ENCODE results near the gene AFMID.
"Not testable (repeated sequence)": the region's sequence is repeated elsewhere in the genome, so short reads cannot be mapped to it uniquely, and the experiment has no call there.

Gene AFMID, protein sequence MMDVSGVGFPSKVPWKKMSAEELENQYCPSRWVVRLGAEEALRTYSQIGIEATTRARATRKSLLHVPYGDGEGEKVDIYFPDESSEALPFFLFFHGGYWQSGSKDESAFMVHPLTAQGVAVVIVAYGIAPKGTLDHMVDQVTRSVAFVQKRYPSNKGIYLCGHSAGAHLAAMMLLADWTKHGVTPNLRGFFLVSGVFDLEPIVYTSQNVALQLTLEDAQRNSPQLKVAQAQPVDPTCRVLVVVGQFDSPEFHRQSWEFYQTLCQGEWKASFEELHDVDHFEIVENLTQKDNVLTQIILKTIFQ

DNA sequence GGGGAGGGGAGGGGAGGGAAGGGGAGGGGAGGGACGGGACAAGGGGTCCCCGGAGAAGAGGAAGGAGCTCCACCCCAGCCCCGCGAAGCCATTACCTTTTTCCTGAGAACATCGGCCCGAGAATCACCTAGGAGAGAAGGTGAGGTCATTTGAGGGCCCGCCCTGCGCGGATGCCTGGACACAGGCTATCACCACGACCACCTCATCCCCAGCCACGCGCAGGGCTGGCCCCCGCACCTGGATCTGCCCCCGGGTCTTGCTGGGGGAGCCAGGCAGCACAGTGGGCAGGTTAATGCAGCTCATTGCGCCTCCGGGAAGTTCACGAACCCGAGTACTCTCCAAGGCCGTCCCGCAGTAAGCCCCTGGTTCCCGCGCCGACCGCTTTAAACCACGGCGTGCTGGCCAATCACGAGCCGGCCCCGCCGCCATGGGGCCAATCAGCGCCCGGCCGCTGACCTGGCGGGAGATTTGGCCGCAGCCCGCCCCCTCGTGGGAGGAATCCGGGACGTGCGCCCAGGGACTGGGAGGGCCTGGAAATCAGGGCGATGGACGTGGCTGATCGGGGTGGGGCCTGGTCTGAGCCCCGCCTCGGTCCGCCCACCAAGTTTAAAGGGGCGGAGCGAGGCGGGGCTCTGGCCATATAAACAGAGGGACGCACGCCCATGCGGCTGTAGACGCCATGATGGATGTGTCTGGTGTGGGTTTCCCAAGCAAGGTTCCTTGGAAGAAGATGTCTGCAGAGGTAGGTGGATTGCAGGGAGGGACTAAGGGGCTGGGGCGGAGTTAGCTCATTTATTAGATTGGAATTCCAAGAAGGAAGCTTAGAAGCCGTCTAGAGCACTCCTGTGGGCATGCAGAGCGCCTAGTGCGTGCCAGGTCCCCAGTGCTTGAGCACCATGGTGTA is at the start of gene AFMID, which contains the start of gene TK1:
TSS of gene AFMID (plus strand) at position 671 of the 904 bp plus-strand sequence. CDS start at position 680, 9 bp downstream.
TSS of gene TK1 (minus strand) at position 361 of the 904 bp plus-strand sequence. CDS start at position 303, 58 bp downstream.
- peak; percentile 92 to 100 (median 97) for DNase-seq
- intact Hi-C loops (cut with DNase I) = no loop called here

DNA sequence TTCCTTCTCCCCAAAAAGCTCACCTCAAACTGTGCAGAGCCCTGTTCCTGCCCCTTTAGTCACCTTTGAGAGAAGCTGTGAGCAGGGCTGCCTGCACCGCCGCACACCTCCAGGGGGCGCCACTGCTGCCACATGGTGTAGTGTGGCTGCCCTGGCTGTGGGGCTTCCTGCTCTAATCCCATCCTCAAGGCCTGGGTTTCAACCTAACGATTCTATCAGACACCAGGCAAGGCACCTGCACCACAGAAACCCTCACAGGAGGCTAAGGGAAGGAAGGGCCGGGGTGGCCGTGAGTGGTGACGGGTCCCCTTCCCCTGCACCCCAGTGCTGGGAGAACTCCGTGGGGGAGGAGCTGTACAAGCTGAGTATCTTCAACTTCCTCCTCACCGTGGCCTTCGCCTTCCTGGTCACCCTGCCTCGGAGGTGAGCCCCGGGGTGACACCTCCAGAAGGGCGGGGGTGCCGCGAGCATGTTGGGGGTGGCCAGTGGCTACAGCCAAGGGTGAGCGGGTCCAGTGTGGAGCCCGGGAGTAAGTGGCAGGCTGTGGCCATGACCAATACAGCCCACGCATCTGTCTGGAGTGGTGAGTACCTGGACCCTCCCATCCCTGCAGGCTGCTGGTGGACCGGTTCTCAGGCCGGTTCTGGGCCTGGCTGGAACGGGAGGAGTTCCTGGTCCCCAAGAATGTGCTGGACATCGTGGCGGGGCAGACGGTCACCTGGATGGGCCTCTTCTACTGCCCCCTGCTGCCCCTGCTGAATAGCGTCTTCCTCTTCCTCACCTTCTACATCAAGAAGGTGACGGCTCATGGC is 49.6 kb upstream of the AFMID start:
- intact Hi-C loops (cut with DNase I) = loop anchor here (10.0 kb wide), 1 partner anchor 287 kb away; no protein-coding TSS in a partner anchor
- DNase-seq = peak in 2 of 10 donors; percentile 71 to 82

DNA sequence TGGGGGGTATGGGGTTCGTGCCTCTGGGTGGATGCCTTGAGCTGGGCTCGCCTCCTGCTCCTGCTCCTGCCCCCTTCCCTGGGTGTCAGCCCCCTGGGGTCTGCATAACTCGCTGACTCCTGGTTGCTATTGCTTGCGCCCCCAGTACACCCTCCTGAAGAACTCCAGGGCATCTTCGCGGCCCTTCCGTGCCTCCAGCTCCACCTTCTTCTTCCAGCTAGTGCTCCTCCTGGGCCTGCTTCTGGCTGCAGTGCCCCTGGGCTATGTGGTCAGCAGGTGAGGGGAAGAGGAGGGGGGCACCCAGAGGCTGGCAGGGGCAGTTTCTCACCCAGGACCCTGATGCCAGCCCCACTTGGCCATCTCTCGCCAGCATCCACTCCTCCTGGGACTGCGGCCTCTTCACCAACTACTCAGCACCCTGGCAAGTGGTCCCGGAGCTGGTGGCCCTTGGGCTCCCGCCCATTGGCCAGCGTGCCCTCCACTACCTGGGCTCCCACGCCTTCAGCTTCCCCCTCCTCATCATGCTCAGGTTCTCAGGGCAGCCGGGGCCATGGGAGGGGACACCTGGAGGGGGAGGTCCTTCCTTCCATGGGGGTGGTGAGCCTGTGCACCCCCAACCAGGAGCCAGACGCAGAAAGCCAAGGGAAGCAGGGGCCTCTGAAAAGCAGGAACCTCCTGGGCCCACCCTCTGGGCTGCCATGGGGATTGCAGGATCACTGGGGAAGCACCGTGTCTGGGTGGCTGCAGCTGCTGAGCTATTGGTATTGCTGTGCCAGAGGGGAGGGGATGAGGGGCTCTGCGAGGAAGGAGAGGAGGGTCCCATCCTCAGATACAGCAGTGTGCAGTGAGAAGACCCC is 48.7 kb upstream of the AFMID start:
- intact Hi-C loops (cut with DNase I) = loop anchor here (10.0 kb wide), 1 partner anchor 286 kb away; no protein-coding TSS in a partner anchor

DNA sequence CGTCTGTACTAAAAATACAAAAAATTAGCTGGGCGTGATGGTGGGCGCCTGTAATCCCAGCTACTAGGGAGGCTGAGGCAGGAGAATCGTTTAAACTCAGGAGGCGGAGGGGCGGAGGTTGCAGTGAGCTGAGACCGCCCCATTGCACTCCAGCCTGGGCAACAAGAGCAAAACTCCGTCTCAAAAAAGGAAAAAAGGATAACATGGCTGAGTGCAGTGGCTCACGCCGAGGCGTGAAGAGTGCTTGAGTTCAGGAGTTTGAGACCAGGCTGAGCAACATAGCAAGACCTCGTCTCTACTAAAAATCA is 47.3 kb upstream of the AFMID start:
- DNase-seq = not testable (repeated sequence)
- intact Hi-C loops (cut with DNase I) = loop anchor here (10.0 kb wide), 1 partner anchor 285 kb away; no protein-coding TSS in a partner anchor

More for the DNA sequence above, 48.7 kb upstream of the AFMID start:
- peak in 1 of 10 donors; percentile 81 for DNase-seq

DNA sequence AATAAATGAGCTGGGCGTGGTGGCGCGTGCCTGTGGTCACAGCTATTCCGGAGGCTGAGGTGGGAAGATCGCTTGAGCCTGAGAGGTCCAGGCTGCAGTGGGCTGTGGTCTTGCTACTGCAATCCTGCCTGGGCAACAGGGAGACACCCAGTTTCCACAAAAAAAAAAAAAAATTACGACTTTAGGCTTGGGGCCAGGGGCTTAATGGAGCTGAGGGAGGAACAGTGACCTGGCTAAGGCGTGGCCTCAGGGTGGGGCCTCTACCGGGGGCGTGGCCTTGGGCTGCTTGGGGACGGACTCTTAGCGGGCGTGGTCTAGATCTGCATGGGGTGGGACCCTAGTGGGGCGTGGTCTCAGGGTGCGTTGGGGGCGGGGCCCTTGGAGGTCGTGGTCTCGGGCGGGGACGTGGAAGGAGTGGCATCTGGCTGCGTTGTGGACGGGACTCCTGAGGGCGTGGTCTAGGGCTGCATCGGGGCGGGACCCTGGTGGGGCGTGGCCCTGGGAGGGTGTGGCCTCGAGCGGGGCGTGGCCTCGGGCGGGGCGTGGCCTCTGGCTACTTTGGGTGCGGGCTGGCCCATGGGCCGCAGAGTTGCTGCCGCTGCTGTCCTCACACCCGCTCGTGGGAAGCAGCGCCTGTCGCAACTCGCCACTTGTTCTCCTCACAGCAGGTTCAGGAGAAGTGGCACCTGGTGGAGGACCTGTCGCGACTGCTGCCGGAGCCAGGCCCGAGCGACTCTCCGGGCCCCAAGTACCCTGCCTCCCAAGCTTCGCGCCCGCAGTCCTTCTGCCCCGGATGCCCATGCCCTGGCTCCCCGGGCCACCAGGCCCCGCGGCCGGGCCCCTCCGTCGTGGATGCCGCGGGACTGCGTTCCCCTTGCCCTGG is 46.8 kb upstream of the AFMID start:
- DNase-seq = peak in 5 of 10 donors; percentile 22 to 93 (median 50)
- intact Hi-C loops (cut with DNase I) = no loop called here

DNA sequence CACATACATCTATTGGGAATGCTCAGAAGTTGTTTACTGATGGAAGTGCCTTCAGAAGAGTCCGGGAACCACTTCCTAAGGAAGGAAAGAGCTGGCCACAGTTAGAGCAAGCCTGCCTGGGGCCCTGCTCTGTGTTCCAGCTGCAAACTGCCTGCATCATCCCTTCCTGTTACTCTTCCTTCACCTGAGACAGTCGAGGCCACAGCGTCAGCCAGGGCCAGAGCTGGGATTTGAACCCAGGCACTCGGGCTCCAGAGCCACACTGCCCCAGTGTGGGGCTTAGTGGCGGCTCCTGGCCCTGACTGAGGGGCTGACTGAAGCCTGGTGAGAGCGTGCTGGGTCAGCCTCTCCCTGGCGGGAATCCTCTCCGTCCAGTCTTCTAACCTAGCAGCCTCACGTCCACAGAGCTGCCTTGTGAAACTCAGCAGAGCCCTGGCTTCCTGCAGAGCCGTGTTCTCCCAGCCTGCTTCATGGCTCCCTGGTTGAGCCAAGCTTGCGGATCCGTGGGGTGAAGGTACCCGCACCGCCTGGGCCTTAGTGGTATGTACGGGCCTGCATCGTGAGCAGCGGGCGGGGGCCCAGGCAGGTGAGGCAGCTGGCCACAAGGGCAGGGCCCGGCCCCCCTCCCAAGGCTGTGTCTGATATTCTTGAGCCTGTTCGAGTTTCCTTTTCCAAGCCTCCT is 45.6 kb upstream of the AFMID start:
- peak in 1 of 10 donors; percentile 75 for DNase-seq
- intact Hi-C loops (cut with DNase I) = no loop called here

DNA sequence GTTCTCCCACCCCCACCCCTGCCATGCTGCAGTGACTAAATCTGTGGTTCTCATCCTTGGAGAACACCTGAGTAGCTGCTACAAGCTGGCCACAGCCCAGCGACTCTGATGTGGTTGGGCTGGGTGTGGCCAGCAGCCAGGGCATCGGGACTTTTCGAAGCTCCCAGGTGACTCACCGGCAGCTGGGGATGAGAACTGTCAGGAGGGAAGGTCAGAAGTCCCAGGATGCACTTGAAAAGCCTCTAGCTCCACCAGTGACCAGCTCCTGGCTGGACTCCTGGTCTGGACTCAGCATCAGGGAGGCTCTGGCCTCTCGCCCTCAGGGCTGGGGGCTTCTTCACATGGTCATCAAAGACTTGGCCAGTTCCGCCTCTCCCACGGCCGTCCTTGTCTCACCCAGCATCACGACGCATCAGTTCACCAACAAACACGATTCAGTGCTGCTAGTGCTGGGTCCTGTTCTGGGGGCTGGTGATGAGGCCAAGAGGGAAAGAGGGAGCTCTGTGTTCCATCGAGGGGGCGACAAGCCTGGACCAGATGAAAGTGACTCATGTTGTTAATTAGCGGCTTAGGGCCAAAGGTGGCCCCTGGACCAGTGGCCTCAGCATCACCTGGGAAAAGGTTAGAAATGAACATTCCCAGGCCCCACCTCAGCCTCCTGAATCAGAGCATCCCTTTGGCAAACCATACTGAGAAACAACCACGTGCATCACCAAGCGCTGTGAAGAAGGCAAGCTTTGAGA is 44.9 kb upstream of the AFMID start:
- intact Hi-C loops (cut with DNase I) = no loop called here
- no peak for DNase-seq

DNA sequence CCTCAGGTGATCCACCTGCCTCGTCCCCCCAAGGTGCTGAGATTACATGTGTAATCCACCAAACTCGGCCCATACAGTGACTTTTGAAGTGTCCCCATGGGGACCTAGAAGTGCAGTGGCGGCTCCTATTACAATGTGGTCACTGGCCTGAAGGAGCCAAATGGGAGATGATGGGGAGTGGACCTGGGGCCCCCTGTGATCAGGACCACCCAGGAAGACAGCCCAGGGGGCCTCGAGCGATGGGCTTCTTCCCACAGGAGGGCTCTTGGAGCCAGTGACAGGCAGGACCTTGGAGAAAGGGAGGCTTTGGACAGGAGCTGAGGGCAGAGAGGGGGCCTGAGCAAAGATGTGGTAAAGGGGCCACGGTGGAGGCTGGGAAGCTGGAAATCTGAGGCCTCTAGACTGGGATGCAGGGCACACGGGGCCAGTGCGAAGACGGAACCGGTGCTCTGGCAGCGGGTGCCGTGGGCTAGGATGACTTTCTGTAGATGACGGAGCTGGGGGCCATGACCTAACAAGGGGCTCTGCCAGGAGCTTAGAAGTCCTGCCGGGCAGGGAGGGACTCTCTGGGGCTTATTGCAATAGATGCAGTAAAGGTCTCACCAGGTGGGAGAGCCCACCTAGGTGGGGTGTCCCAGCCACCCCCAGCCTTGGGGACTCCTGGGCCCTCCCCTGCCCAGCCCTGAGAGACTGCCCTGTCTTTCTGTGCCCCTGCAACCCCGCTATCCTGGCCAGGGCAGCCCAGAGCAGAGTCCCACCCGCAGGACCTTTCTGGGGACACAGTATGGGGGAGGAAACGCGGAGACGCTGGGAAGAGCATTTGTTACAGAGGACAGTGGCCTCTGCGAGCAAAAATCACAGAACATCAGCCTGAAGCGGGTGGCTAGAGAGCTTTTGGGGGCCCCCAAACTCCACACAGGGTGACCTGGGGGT is 43.7 kb upstream of the AFMID start:
- intact Hi-C loops (cut with DNase I) = no loop called here
- DNase-seq = no peak

DNA sequence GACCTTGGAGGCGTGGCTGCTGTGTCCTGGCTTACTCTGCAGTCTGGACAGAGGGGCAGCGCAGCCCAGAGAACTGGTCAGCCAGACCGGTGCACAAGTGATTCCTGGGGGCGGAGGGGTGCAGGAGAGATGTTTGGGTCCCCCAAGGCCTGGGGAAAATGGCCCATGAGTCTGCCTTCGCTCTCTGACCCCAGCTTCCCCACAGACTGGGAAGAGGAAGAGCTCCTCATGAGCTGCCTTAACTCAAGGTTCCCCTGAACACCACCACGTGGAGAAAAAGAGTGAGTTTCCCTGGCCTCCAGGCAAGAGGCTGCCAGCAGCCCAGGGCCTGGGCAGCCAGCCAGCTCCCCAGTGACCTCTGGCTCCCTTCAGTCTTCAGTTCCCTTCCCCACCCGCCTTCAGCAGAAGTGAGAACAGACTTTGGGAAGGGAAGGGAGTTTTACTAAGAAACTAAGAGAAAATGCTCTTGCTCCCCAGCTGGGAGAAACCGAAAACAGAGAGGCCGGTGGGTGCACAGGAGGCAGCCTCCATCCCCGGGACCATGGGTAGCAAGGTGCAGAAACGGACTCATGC is 42.9 kb upstream of the AFMID start:
- peak; percentile 43 to 94 (median 60) for DNase-seq
- intact Hi-C loops (cut with DNase I) = no loop called here

DNA sequence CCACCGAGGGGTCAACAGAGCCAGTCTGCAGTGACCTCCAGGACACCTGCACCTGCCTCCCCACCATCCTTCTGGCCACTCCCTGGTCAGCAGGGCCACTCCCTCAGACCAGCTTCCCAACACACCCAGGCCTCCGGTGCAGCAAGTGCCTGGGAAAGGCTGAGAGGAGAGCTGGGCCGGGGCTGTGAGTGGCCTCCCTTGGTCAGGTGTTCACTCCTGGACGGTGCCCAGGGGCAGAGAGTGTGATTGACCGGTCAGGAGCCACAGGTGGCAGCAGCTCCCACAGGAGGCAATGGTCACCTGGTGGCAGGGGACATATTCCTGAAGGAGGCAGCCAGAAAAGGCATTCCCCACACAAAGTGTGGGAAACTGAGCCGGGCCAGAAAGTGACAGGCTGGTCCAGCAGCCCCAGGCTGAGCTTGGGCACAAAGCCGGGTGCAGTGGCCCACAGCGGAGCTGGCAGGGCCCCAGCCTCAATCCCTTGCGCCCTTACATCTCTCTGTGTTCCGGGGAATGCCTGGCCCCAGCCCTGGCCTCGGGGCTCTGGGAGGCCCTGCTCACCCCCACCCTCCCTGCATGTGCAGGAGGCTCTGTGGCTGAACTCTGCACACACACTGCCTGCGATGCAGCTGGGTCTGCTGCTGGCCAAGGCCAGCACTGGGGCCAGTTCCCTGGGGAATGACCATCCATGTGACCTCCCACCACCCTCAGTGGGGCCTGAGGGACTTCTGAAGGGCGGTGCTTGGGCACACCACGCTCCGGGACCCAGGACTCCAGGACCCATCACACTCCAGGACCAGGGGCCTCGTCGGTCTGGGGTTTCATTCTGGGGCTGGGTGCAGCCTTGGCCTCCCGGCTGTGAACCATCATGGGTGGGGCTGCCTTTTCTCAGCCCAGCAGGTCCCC is 42.2 kb upstream of the AFMID start:
- DNase-seq = peak; percentile 28 to 92 (median 44)
- intact Hi-C loops (cut with DNase I) = no loop called here

DNA sequence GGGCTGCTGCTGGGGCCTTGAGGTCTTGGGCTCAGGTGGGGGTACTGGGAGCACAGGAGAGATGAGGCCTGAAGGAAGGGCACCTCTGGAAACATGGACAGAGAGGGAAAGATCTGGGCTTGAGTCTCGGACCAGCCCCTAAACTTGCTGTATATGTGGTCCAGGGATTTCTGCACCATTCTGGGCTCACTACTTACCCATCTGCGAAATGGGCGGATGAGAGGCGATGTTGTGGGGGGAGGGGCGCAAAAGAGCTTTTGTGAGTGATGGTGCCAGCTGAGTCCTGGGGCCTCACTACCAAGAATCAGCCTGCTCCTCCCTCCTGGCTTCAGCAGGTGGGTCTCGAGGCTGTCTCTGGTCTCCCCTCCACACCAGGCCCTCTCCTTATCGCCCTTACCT is 40.7 kb upstream of the AFMID start:
- intact Hi-C loops (cut with DNase I) = no loop called here
- DNase-seq = no peak

DNA sequence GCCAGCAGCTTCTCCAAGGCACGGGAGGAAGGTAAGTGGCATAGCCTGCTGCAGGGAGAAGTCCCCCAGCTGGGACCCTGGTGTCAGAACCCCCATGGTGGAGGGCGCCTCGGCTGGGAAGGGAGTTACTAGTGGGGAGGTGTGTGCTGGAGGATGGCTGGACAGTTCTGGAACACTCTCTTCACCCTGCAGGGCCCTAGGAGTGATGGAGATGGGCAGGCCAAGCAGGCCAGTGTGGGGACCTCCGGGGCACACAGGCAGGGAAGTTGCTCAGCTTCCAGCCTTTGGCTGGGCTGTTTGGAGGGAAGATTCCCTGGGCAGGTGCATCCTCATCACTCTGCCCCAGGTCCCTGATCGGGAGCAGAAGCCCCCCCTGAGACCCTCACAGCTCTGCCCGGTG is 40.3 kb upstream of the AFMID start:
- intact Hi-C loops (cut with DNase I) = no loop called here
- DNase-seq = no peak

DNA sequence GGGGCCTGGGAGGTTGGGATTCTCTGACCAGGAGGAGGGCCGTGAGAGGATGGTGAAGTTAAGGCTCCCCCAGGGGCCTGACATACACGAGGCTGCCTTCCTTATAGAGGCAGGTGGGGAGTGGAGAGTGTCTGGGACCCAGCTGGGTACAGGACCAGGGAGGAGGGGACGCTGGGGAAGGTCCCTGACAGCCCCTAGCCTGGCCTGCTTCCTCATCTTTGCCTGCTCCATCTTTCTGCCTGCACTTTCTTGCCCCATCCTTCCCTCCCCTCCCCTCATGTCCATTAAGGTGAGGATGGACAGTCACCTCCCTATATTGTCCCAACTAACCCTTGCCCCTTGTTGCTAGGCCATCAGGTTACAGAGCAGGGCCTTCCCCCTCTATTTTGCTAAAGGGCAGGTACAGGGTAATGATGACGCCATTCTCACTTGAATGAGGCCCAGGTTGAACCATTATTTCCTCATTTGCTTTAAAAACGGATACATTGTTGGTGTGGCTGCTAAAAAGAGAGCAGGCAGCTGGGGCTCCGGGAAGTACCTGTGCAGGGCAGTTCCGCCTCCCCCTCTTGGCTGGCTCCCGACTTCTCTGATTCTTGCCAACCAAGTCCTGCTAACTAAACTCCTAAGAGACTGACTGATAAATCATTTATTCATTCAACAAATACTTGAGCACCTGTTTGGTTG is 39.7 kb upstream of the AFMID start:
- intact Hi-C loops (cut with DNase I) = no loop called here
- DNase-seq = no peak

DNA sequence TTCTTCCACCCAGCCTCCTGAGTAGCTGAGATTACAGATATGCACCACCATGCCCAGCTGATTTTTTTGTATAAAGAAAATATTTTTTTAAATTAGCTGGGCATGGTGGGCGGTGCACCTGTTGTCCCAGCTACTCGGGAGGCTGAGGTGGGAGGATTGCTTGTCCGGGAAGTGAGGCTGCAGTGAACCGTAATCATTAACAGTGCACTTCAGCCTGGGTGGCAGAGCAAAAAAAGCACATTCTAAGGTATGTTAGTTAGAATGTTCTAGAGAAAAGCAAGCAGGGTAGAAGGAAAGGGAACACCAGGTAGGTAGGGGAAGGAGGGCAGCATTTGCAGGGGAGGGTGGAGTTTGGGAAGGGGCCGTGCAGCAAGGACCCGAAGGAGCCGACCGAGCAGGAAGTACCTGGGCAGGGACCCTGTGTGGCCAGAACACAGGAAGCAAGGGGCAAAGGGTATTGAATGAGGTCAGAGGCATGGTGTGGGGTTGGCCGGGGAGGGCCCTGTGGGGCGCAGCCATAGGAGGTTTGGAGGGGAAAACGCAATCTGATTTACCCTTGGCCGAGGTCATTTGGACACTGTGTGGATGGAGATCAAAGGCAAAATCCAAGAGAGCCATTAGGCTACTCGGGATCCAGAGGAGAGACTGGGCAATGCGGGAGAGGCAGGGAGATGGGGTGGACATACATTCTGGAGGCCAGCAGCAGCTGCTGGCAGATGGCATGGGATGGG is 38.7 kb upstream of the AFMID start:
- DNase-seq = no peak
- intact Hi-C loops (cut with DNase I) = no loop called here

All from posterior cingulate gyrus (tissue), 11 donors.